HG03159 (cell line): ENCODE data around the gene LRP8.

Experiments
- ATAC-seq: cut with Tn5 transposase; IDR thresholded peaks from one replicate; pipeline ENCODE4 v1.9.1; 2021; ENCODE audit warnings: mild to moderate bottlenecking, moderate library complexity; ENCODE audit not compliant: unreplicated experiment

Gene LRP8

GRCh38 chr1:53308506-53308905 is 19.4 kb downstream of the LRP8 start:
- ATAC-seq: no peak

GRCh38 chr1:53307037-53307436 is 20.8 kb downstream of the LRP8 start:
- no peak for ATAC-seq

- ATAC-seq: no peak
Measured at GRCh38 chr1:53306168-53306567, 21.7 kb downstream of the LRP8 start.

GRCh38 chr1:53305650-53306049 is 22.2 kb downstream of the LRP8 start:
- no peak for ATAC-seq

GRCh38 chr1:53304527-53304926 is 23.3 kb downstream of the LRP8 start:
- ATAC-seq: no peak

GRCh38 chr1:53303726-53304515 is 23.9 kb downstream of the LRP8 start:
- ATAC-seq: no peak

GRCh38 chr1:53303243-53303642 is 24.6 kb downstream of the LRP8 start:
- no peak for ATAC-seq

- ATAC-seq: no peak
Measured at GRCh38 chr1:53299233-53299632, 28.6 kb downstream of the LRP8 start.

GRCh38 chr1:53298045-53298637 is 29.7 kb downstream of the LRP8 start:
- ATAC-seq: no peak

- no peak for ATAC-seq
Measured at GRCh38 chr1:53297195-53297594, 30.7 kb downstream of the LRP8 start.

GRCh38 chr1:53296117-53296749 is 31.6 kb downstream of the LRP8 start:
- ATAC-seq: no peak

GRCh38 chr1:53295726-53296116 is 32.1 kb downstream of the LRP8 start:
- no peak for ATAC-seq

GRCh38 chr1:53295295-53295694 is 32.6 kb downstream of the LRP8 start:
- ATAC-seq: no peak

GRCh38 chr1:53294567-53294966 is 33.3 kb downstream of the LRP8 start:
- no peak for ATAC-seq

GRCh38 chr1:53294061-53294460 is 33.8 kb downstream of the LRP8 start:
- ATAC-seq: no peak

GRCh38 chr1:53293123-53293522 is 34.7 kb downstream of the LRP8 start:
- peak; percentile 5 for ATAC-seq

GRCh38 chr1:53292690-53293089 is 35.2 kb downstream of the LRP8 start:
- ATAC-seq: peak; percentile 53

- ATAC-seq: no peak
Measured at GRCh38 chr1:53291574-53291973, 36.3 kb downstream of the LRP8 start.

GRCh38 chr1:53288790-53289429 is 39.0 kb downstream of the LRP8 start:
- ATAC-seq: no peak

- ATAC-seq: no peak
Measured at GRCh38 chr1:53288002-53288789, 39.7 kb downstream of the LRP8 start.

- no peak for ATAC-seq
Measured at GRCh38 chr1:53286955-53287354, 40.9 kb downstream of the LRP8 start.
